NCI-H2081 treated with DMSO at 0.1 percent for 48 hours (cell line): ENCODE data around the gene MAGI2.

Experiments
- DNase-seq: peaks from one replicate; lab custom pipeline; 2025; lab: John Stamatoyannopoulos, UW

MAGI2 gene

GRCh38 chr7:79301419-79301818, 152.0 kb downstream of the MAGI2 start:
- DNase-seq, result no peak

- no peak for DNase-seq
These were observed 152.9 kb downstream of the MAGI2 start for GRCh38 chr7:79300573-79300972.

GRCh38 chr7:79298145-79298760, 155.2 kb downstream of the MAGI2 start:
- DNase-seq, result no peak

- DNase-seq, result no peak
These were observed 156.7 kb downstream of the MAGI2 start for GRCh38 chr7:79296553-79297320.

- no peak for DNase-seq
These were observed 159.8 kb downstream of the MAGI2 start for GRCh38 chr7:79293655-79294142.

GRCh38 chr7:79292834-79293233, 160.6 kb downstream of the MAGI2 start:
- no peak for DNase-seq

- no peak for DNase-seq
These were observed 162.0 kb downstream of the MAGI2 start for GRCh38 chr7:79291498-79291865.

GRCh38 chr7:79290841-79291497, 162.5 kb downstream of the MAGI2 start:
- no peak for DNase-seq

GRCh38 chr7:79290398-79290797, 163.1 kb downstream of the MAGI2 start:
- no peak for DNase-seq

- DNase-seq, result no peak
These were observed 164.8 kb downstream of the MAGI2 start for GRCh38 chr7:79288655-79289054.

- DNase-seq, result no peak
These were observed 165.5 kb downstream of the MAGI2 start for GRCh38 chr7:79287981-79288380.

GRCh38 chr7:79286181-79286580, 167.3 kb downstream of the MAGI2 start:
- DNase-seq, result no peak

- DNase-seq, result no peak
These were observed 167.7 kb downstream of the MAGI2 start for GRCh38 chr7:79285756-79286155.

- DNase-seq, result no peak
These were observed 169.3 kb downstream of the MAGI2 start for GRCh38 chr7:79284211-79284610.

- no peak for DNase-seq
These were observed 170.4 kb downstream of the MAGI2 start for GRCh38 chr7:79282882-79283602.

- no peak for DNase-seq
These were observed 171.3 kb downstream of the MAGI2 start for GRCh38 chr7:79282070-79282694.

- DNase-seq, result no peak
These were observed 172.0 kb downstream of the MAGI2 start for GRCh38 chr7:79281426-79281825.

- no peak for DNase-seq
These were observed 180.5 kb downstream of the MAGI2 start for GRCh38 chr7:79272938-79273337.

GRCh38 chr7:79272066-79272669, 181.3 kb downstream of the MAGI2 start:
- DNase-seq, result no peak

GRCh38 chr7:79268730-79269129, 184.7 kb downstream of the MAGI2 start:
- no peak for DNase-seq

- no peak for DNase-seq
These were observed 194.6 kb downstream of the MAGI2 start for GRCh38 chr7:79258826-79259225.

GRCh38 chr7:79257959-79258358, 195.5 kb downstream of the MAGI2 start:
- no peak for DNase-seq
